Stimulated activated CD8-positive, alpha-beta memory T cell treated with anti-CD3 and anti-CD28 coated beads, Interleukin-15, amount 100 ng/mL, for 24 hours (primary cell): ENCODE measurements around the gene MYOM1.
"Not testable (repeated sequence)": the region's sequence is repeated elsewhere in the genome, so short reads cannot be mapped to it uniquely, and the experiment has no call there.

Source experiments
- DNase-seq: peaks from one replicate; pipeline ENCODE4 v3.0.0-alpha.2; 2020; ENCODE audit warnings: low read depth

The MYOM1 gene

DNA sequence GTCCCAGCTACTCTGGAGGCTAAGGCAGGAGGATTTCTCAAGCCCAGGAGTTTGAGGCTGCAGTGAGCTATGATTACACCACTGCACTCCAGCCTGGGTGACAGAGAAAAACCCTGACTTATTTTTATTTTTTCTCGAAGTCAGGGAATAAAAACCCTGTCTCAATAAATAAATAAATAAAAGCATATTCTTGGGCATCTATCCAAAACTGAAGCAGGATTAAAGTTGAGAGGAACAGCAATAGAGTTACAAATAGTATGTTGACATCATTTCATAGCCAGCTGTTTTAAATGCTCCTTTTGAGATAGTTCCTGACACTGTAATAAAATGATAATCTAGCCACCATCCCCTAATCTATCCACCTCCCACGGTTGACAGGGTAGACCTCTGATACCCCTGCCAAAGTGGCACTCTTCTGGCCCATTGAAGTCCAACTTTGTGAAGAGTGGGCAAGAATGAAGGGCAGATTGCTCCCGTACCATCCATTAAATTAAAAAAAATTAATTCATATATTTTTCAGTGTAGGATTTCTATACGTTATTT is 164.5 kb downstream of the MYOM1 start:
- DNase-seq = no peak

- no peak for DNase-seq
These were observed 165.0 kb downstream of the MYOM1 start for GRCh38 chr18:3054780-3055179.

GRCh38 chr18:3054214-3054613 is 165.6 kb downstream of the MYOM1 start:
- no peak for DNase-seq

- no peak for DNase-seq
These were observed 166.7 kb downstream of the MYOM1 start for GRCh38 chr18:3053081-3053480.

DNA sequence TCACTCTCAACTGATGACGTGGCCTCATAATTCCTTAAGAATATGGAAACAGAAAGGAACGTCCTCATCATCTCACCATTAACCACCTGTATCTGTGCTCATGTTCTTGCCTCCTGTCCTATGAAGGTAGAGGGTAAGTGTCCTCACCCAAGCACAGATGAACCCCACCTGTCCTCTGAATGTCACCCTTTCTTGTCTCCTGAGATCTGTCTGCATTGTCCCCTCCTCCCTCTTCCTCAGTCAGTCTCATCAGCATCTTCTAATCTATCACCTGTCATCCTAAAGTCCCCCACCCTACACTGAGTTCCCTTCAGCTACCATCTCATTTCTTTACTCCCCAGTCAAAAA is 167.4 kb downstream of the MYOM1 start:
- no peak for DNase-seq

DNA sequence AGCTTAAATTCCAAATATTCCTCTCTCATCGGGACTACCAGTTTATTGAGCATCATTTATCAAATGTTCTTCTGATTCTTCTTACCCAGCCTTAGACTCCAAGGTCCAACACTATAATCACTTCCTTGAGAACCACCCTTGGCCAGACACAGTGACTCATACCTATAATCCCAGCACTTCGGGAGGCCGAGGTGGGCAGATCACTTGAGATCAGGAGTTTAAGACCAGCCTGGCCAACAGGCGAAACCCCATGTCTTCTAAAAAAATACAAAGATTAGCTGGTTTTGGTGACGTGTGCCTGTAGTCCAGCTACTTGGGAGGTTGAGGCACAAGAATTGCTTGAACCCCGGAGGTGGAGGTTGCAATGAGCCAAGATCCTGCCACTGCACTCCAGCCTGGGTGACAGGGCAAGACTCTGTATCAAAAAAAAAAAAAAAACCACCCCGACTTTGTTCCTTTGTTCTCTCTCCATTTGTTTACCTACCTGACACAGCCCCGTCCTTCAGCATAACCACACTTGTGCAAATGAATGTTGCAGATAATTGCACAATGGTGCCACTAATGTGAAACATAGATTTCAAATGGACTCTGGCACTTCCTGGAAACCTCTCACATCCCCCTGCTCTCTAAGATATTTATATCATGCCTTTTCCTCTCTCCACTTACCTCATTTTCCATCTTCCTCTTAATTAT is 167.9 kb downstream of the MYOM1 start:
- no peak for DNase-seq

DNA sequence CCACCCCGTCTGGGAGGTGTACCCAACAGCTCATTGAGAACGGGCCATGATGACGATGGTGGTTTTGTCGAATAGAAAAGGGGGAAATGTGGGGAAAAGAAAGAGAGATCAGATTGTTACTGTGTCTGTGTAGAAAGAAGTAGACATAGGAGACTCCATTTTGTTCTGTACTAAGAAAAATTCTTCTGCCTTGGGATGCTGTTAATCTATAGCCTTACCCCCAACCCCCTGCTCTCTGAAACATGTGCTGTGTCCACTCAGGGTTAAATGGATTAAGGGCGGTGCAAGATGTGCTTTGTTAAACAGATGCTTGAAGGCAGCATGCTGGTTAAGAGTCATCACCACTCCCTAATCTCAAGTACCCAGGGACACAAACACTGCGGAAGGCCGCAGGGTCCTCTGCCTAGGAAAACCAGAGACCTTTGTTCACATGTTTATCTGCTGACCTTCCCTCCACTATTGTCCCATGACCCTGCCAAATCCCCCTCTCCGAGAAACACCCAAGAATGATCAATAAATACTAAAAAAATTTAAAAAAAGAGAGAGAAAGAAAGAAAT is 169.8 kb downstream of the MYOM1 start:
- not testable (repeated sequence) for DNase-seq

DNA sequence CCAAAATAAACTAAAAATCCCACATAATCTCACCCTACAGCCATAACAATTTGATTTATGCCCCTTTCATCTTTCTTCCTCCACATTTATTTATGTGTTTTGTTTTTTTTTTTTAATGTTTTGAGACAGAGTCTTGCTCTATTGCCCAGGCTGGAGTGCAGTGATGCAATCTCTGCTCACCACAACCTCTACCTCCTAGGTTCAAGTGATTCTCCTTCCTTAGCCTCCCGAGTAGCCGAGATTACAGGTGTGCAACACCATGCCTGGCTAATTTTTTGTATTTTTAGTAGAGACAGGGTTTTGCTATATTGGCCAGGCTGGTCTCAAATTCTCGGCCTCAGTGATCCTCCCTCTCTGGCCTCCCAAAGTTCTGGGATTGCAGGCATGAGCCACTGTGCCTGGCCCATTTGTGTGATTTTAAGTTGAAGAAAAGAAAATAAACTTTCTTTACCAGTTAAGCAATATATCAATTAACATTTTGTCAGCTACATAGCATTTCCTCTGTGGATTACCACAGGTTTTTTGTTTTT is 170.9 kb downstream of the MYOM1 start:
- DNase-seq = no peak

GRCh38 chr18:3048121-3048520 is 171.6 kb downstream of the MYOM1 start:
- no peak for DNase-seq

DNA sequence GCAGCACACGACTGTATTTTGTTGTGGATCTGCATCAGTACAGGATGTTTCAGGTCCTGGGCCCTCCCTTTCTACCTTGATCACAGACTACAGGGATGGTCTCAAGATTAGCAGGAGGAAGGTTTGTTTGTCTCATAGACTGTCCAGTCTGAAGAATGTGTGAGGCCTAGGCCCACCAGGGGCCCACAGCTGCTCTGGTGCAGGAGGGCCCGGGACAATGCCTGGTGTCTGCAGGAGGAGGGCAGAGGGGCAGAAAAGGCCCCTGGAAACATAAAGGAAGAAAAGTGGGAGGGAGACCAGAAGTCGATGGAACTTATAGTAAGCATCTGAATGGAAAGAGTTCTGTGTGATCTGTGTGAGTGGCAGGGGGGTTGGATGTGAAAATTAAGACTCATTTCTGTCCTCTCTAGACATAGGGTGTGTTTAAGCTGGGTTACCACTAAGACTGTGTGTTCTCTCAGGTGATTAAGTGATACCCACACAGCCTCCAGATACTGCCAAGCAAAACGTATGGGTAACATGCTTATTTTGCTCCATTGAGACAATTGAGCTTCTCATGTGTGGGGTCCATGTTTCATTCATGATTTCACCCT is 173.5 kb downstream of the MYOM1 start:
- DNase-seq = no peak

- no peak for DNase-seq
These were observed 174.7 kb downstream of the MYOM1 start for GRCh38 chr18:3044931-3045698.

DNA sequence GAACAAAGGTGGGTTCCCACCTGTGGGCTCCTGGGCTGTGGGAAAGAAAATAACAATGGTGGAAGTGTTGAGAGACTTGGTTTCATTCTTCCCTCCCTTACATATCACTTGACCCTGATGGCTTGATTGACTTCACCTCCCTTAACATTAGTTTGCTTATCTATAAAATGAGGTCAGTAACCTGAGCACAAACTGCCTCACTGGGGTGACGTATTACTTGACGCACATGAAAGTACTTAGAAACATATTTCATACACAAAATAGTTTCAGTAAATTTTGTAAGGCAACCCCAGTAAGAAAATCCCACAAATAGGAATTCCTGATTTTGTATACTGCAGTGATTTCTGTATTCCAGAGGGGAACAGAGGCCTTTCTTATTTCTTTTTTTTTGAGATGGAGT is 177.4 kb downstream of the MYOM1 start:
- no peak for DNase-seq

DNA sequence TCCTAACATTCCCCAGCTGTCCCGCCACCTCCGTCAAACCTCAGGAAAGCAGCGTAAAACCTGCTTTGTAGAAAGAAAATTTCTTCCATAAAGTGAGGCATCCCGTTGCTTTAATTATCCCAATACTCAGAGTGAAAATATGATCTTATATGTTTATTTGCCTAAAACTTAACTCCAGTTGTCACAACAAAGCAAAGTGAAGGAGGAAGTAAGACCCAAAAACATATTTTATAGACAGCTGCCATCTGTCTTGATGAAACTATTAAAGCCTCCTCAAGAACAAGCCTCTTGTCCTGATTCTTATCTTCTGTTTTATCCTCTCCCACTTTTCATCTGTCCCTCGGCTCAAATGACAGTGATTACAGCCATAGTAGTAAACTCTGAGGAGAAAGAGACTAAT is 177.9 kb downstream of the MYOM1 start:
- no peak for DNase-seq

DNA sequence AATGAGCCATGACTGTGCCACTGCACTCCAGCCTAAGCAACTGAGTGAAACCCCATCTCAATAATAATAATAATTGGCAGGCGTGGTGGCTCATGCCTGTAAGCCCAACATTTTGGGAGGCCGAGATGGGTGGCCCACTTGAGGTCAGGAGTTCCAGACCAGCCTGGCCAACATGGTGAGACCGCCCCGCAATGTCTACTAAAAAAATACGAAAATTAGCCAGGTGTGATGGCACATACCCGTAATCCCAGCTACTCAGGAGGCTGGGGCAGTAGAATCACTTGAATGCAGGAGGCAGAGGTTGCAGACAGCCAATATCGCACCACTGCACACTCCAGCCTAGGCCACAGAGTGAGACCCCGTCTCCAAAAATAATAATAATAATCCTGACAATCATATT is 178.9 kb downstream of the MYOM1 start:
- no peak for DNase-seq

DNA sequence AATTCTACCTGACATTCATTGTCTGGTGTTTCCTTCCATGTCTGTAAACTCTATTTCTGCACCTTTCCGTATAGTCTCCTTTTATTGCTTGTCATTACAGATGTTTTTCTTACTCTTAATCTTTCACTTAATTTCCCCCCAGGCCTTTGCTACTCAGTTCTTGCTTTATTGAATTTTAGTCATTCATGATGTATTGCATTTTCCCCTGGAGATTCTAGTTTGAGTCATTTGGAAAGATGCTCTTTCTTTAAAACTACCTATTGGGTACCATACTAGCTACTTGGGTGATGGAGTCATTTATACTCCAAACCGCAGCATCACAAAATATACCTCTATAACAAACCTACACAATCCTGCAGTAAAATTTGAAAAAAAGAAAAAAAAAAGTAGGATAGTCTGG is 179.6 kb downstream of the MYOM1 start:
- no peak for DNase-seq

DNA sequence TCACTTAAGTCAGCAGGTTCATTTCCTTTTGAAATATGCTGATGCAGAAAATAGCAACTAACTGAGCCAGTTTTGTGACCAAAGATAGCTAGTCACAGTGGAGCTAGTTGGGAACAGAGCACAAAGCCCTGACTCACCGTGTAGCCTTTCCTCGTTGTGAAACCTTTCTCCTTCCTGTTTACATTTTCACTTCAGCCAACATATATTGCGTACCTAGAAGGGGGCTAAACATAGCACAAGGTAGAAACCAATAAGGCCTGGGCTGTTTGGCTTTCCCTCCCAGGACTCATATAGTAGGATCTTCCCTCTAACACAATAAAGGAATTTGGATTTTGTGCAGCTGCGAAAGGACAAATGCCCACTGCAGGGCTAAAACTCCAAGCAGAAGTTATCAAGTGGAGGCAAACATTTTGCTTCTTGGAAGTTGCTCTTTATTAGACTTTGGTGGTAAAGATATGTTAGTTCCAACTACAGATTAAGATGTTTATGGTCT is 182.3 kb downstream of the MYOM1 start:
- no peak for DNase-seq

- no peak for DNase-seq
These were observed 183.7 kb downstream of the MYOM1 start for GRCh38 chr18:3036108-3036507.

GRCh38 chr18:3035635-3036034 is 184.1 kb downstream of the MYOM1 start:
- DNase-seq = no peak

DNA sequence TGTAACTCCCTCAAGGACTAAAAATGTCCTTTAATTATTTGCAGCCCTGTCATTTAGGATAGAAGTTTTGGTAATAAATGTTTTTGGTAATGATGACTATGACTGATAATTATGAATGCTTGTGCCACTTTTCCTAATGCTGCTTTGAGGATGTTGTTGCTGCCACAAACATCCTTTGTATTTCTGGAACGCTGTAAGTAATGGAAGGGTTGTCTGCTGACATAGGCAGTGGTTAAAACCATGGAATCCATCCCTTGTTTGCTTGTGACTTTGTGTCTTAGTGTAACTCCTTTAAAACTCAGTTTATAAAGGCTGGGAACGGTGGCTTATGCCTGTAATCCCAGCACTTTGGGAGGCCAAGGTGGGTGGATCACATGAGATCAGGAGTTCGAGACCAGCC is 187.0 kb downstream of the MYOM1 start:
- no peak for DNase-seq

- no peak for DNase-seq
These were observed 190.4 kb downstream of the MYOM1 start for GRCh38 chr18:3029215-3029952.

GRCh38 chr18:3028115-3028514 is 191.7 kb downstream of the MYOM1 start:
- not testable (repeated sequence) for DNase-seq
